HEK293 (cell line): ENCODE results near the gene MECR.

Experiments
- CTCF ChIP-seq: fragments of 450-650 bp; formaldehyde crosslinking; IDR thresholded peaks from 2 replicates; pipeline ENCODE4 v1.5.1; 2016; ENCODE audit warnings: missing biosample characterization, missing genetic modification characterization
- MYNN ChIP-seq: fragments of 450-650 bp; formaldehyde crosslinking; IDR thresholded peaks from 2 replicates; pipeline ENCODE4 v1.5.1; 2016; ENCODE audit warnings: missing biosample characterization, missing genetic modification characterization, borderline replicate concordance
- REST ChIP-seq: fragments of 450-650 bp; formaldehyde crosslinking; IDR thresholded peaks from 2 replicates; pipeline ENCODE4 v1.5.1; 2016; ENCODE audit warnings: missing biosample characterization, missing genetic modification characterization
- TCF7L2 ChIP-seq: IDR thresholded peaks from 2 replicates; pipeline ENCODE4 v1.6.1; 2011; ENCODE audit warnings: low read depth, mild to moderate bottlenecking, inconsistent platforms, low read length, moderate library complexity, borderline replicate concordance
- ZBTB11 ChIP-seq: fragments of 450-650 bp; formaldehyde crosslinking; conservative IDR thresholded peaks from 2 replicates; pipeline ENCODE4 v1.5.1; 2016; ENCODE audit warnings: low read depth, missing biosample characterization, missing genetic modification characterization
- ZBTB21 ChIP-seq: fragments of 450-650 bp; formaldehyde crosslinking; IDR thresholded peaks from 2 replicates; pipeline ENCODE4 v1.5.1; 2017; ENCODE audit warnings: missing biosample characterization, missing genetic modification characterization
- ZNF121 ChIP-seq: fragments of 450-650 bp; formaldehyde crosslinking; IDR thresholded peaks from 2 replicates; pipeline ENCODE4 v1.5.1; 2016; ENCODE audit warnings: missing biosample characterization, missing genetic modification characterization
- ZNF140 ChIP-seq: fragments of 450-650 bp; formaldehyde crosslinking; IDR thresholded peaks from 2 replicates; pipeline ENCODE4 v1.5.1; 2016; ENCODE audit warnings: missing biosample characterization, missing genetic modification characterization
- ZNF24 ChIP-seq: fragments of 450-650 bp; formaldehyde crosslinking; IDR thresholded peaks from 2 replicates; pipeline ENCODE4 v1.5.1; 2016; ENCODE audit warnings: missing biosample characterization, missing genetic modification characterization

- no peak for TF ChIP-seq REST (tag by site-specific recombination)
- TF ChIP-seq MYNN, result no peak
- TF ChIP-seq ZBTB11 (tag by site-specific recombination), result no peak
- TF ChIP-seq CTCF (tag by site-specific recombination), result no peak
- TF ChIP-seq ZNF140 (tag by site-specific recombination), result no peak
- TF ChIP-seq ZNF24 (tag by site-specific recombination), result no peak
- TF ChIP-seq ZBTB21 (tag by site-specific recombination), result no peak
- TF ChIP-seq TCF7L2, result no peak
- no peak for TF ChIP-seq ZNF121 (tag by site-specific recombination)
Observed at GRCh38 chr1:29152046-29152805, 78.5 kb downstream of the MECR start.
